GM12878 (cell line): Measurements from ENCODE around the gene CCDC28A. TPM values are rescaled to one million over a fixed set of nuclear protein-coding genes. Genes with fewer than 3 reads are reported as not detected.

Experiments used
- ATF7 ChIP-seq: fragments of 450-650 bp; IDR thresholded peaks from 2 replicates; pipeline ENCODE4 v1.6.1; 2016; ENCODE audit warnings: low read depth, mild to moderate bottlenecking
- BACH1 ChIP-seq: fragments of 450-650 bp; IDR thresholded peaks from 2 replicates; pipeline ENCODE4 v1.6.1; 2017; ENCODE audit warnings: mild to moderate bottlenecking, borderline replicate concordance
- BMI1 ChIP-seq: fragments of 450-650 bp; IDR thresholded peaks from 2 replicates; pipeline ENCODE4 v1.6.1; 2016; ENCODE audit warnings: mild to moderate bottlenecking, moderate library complexity, borderline replicate concordance
- CREM ChIP-seq: IDR thresholded peaks from 2 replicates; pipeline ENCODE4 v1.6.1; 2014; ENCODE audit warnings: antibody characterized with exemption, low read depth
- EGR1 ChIP-seq, 2 experiments: IDR thresholded peaks; 1 replicate in 1 of 2; 2 replicates in 1 of 2; pipeline ENCODE4 v1.6.1; 2011 to 2012; ENCODE audit warnings: low read depth in 2 of 2, low read length in 2 of 2, borderline replicate concordance in 1 of 2, mild to moderate bottlenecking in 1 of 2, moderate library complexity in 1 of 2
- FOS ChIP-seq: IDR thresholded peaks from 3 replicates; pipeline ENCODE4 v1.6.1; 2011; ENCODE audit warnings: borderline replicate concordance; ENCODE audit not compliant: insufficient read length; ENCODE audit errors: extremely low read depth
- GABPA ChIP-seq: IDR thresholded peaks from 2 replicates; pipeline ENCODE4 v1.6.1; 2014; ENCODE audit warnings: antibody characterized with exemption, low read depth, mild to moderate bottlenecking, inconsistent platforms
- IKZF1 ChIP-seq: fragments of 450-650 bp; conservative IDR thresholded peaks from 2 replicates; pipeline ENCODE4 v1.6.1; 2017; ENCODE audit warnings: antibody characterized with exemption, mild to moderate bottlenecking
- MEF2B ChIP-seq: fragments of 450-650 bp; IDR thresholded peaks from 2 replicates; pipeline ENCODE4 v1.6.1; 2018; ENCODE audit warnings: mild to moderate bottlenecking, moderate library complexity; ENCODE audit not compliant: partially characterized antibody, poor library complexity, severe bottlenecking
- MTA3 ChIP-seq: IDR thresholded peaks from 2 replicates; pipeline ENCODE4 v1.6.1; 2012; ENCODE audit warnings: low read length, inconsistent platforms, borderline replicate concordance
- PML ChIP-seq: IDR thresholded peaks from 2 replicates; pipeline ENCODE4 v1.6.1; 2012; ENCODE audit warnings: low read length, inconsistent platforms
- POU2F2 ChIP-seq: IDR thresholded peaks from 3 replicates; pipeline ENCODE4 v1.6.1; 2011; ENCODE audit warnings: low read depth, mild to moderate bottlenecking, low read length, borderline replicate concordance
- RAD21 ChIP-seq: IDR thresholded peaks from 2 replicates; pipeline ENCODE4 v1.6.1; 2011; ENCODE audit warnings: mild to moderate bottlenecking, low read depth, low read length, moderate library complexity; ENCODE audit not compliant: insufficient read depth
- SKIL ChIP-seq: fragments of 450-650 bp; IDR thresholded peaks from 2 replicates; pipeline ENCODE4 v1.6.1; 2017; ENCODE audit warnings: mild to moderate bottlenecking, low read depth, inconsistent platforms; ENCODE audit not compliant: poor library complexity, severe bottlenecking
- TBL1XR1 ChIP-seq: IDR thresholded peaks from 2 replicates; pipeline ENCODE4 v1.6.1; 2012; ENCODE audit warnings: low read depth, low read length, improper control_type of control experiment
- TCF12 ChIP-seq: IDR thresholded peaks from 2 replicates; pipeline ENCODE4 v1.6.1; 2011; ENCODE audit warnings: low read depth, mild to moderate bottlenecking, low read length
- ZNF207 ChIP-seq: fragments of 450-650 bp; IDR thresholded peaks from 2 replicates; pipeline ENCODE4 v1.6.1; 2014; ENCODE audit warnings: antibody characterized with exemption, mild to moderate bottlenecking, borderline replicate concordance
- polyA plus RNA-seq, 11 experiments: library from polyadenylated mRNA; depleted of rRNA in 4 of 11; unstranded in 6 of 11; stranded (reverse) in 5 of 11; fragments of >200 nt; fragmentation: Nextera tagmentation in 4 of 11; fragmentation: Illumina TruSeq in 1 of 11; extraction: Ambion mirVana in 4 of 11; extraction: Trizol in 1 of 11; gene quantifications; 1 replicate in 1 of 11; 2 replicates in 10 of 11; pipeline versions ENCODE4 v1.2.1 to v1.2.3, GENCODE V29; 2011 to 2016; ENCODE audit warnings: inconsistent platforms in 2 of 11, missing spikeins in 2 of 11, low read depth in 1 of 11
- total RNA-seq, 4 experiments: library from RNA; depleted of rRNA in 3 of 4; stranded (reverse); fragments of >200 nt in 3 of 4; fragmentation: Illumina TruSeq in 1 of 4; extraction: Trizol in 1 of 4; gene quantifications; 2 replicates each; pipeline versions ENCODE4 v1.2.1 to v1.2.3, GENCODE V29; 2013 to 2021
- TF ChIP-seq, protein P1 (sequence below): fragments of 150-350 bp; IDR thresholded peaks from 2 replicates; pipeline ENCODE4 v1.6.1; 2016; ENCODE audit warnings: low read depth, low read length

The CCDC28A gene
- total and polyA plus RNA-seq, 10 of the 15 experiments (the other 5 are each of a cell fraction or from before 2014, with no cell fraction given): 13.5 to 38.8 (median 19.2) TPM

- peak; percentile 65 for TF ChIP-seq SKIL
- TF ChIP-seq EGR1 (IDR thresholded peaks at IDR 0.05; ENCODE audit: borderline replicate concordance in 1 of 2, low read depth in 2 of 2, low read length in 2 of 2): peak in 1 of 2 experiments; percentile 77; a peak in 1 of 3 replicates
- TF ChIP-seq ATF7: peak; percentile 43; the same call in 1 of the 2 replicates
- no peak for TF ChIP-seq BMI1
- TF ChIP-seq TBL1XR1: peak; percentile 22; the same call in 1 of the 2 replicates
- TF ChIP-seq TCF12: 0 out of 2 replicates have a peak, but pooled peaks have one; percentile 7
- peak; percentile 47; the same call in 1 of the 2 replicates for TF ChIP-seq CREM
- TF ChIP-seq PML: 0 out of 2 replicates have a peak, but pooled peaks have one; percentile 32
- TF ChIP-seq POU2F2: no peak
- TF ChIP-seq RAD21: peak; percentile 17; the same call in 1 of the 2 replicates
- peak; percentile 94 for TF ChIP-seq MTA3
- no peak for TF ChIP-seq MEF2B
- TF ChIP-seq, protein P1, sequence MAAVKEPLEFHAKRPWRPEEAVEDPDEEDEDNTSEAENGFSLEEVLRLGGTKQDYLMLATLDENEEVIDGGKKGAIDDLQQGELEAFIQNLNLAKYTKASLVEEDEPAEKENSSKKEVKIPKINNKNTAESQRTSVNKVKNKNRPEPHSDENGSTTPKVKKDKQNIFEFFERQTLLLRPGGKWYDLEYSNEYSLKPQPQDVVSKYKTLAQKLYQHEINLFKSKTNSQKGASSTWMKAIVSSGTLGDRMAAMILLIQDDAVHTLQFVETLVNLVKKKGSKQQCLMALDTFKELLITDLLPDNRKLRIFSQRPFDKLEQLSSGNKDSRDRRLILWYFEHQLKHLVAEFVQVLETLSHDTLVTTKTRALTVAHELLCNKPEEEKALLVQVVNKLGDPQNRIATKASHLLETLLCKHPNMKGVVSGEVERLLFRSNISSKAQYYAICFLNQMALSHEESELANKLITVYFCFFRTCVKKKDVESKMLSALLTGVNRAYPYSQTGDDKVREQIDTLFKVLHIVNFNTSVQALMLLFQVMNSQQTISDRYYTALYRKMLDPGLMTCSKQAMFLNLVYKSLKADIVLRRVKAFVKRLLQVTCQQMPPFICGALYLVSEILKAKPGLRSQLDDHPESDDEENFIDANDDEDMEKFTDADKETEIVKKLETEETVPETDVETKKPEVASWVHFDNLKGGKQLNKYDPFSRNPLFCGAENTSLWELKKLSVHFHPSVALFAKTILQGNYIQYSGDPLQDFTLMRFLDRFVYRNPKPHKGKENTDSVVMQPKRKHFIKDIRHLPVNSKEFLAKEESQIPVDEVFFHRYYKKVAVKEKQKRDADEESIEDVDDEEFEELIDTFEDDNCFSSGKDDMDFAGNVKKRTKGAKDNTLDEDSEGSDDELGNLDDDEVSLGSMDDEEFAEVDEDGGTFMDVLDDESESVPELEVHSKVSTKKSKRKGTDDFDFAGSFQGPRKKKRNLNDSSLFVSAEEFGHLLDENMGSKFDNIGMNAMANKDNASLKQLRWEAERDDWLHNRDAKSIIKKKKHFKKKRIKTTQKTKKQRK: no peak
- peak; percentile 86 for TF ChIP-seq IKZF1
- no peak for TF ChIP-seq ZNF207
- TF ChIP-seq BACH1: no peak
- no peak for TF ChIP-seq FOS
- peak; percentile 64; the same call in 1 of the 2 replicates for TF ChIP-seq GABPA
These were observed 45.1 kb downstream of the CCDC28A start (continued) for GRCh38 chr6:138818496-138819194.
